ENCODE measurements around the gene VOPP1. TPM values are rescaled to one million over a fixed set of nuclear protein-coding genes. Genes with fewer than 3 reads are reported as not detected.

VOPP1 gene
- total RNA-seq, 1 donor from 2014 or later, result 50.7 TPM

GRCh38 chr7:55550841-55551537, 21.3 kb downstream of the VOPP1 start:
- TF ChIP-seq CTCF (conservative IDR thresholded peaks at IDR 0.05), result no peak
- Mint-ChIP-seq H3K4me3 (no peak overlapping the region), H3K36me3 (ENCODE audit: low read depth) (no peaks in the 10 kb centered on the region), H3K27ac (ENCODE audit: unreplicated experiment) (no peak overlapping the region), H3K27me3 (ENCODE audit: low read depth) (no peaks in the 10 kb centered on the region), H3K9me3 (no peaks in the 10 kb centered on the region), H3K4me1 (peaks cover 32% of the 10 kb centered on the region)
- DNase-seq (ENCODE audit: low read depth, low spot score), result no peak

- H3K4me1 Mint-ChIP-seq, result peaks cover 23% of the 10 kb centered on the region
- no peak overlapping the region for H3K27ac Mint-ChIP-seq (ENCODE audit: unreplicated experiment)
- TF ChIP-seq CTCF (conservative IDR thresholded peaks at IDR 0.05), result no peak
- no peaks in the 10 kb centered on the region for H3K36me3 Mint-ChIP-seq (ENCODE audit: low read depth)
- DNase-seq (ENCODE audit: low read depth, low spot score), result no peak
- H3K9me3 Mint-ChIP-seq, result no peaks in the 10 kb centered on the region
- no peak overlapping the region for H3K4me3 Mint-ChIP-seq
- no peaks in the 10 kb centered on the region for H3K27me3 Mint-ChIP-seq (ENCODE audit: low read depth)
Observed at GRCh38 chr7:55550010-55550663, 22.2 kb downstream of the VOPP1 start.

- Mint-ChIP-seq H3K9me3 (no peaks in the 10 kb centered on the region), H3K27ac (ENCODE audit: unreplicated experiment) (no peak overlapping the region)
Observed at GRCh38 chr7:55549457-55549856, 22.8 kb downstream of the VOPP1 start.

GRCh38 chr7:55548295-55548731, 24.0 kb downstream of the VOPP1 start:
- Mint-ChIP-seq H3K27me3 (ENCODE audit: low read depth) (no peaks in the 10 kb centered on the region), H3K27ac (ENCODE audit: unreplicated experiment) (no peak overlapping the region), H3K9me3 (peaks cover under 1% of the 10 kb centered on the region), H3K4me3 (no peak overlapping the region), H3K4me1 (peaks cover 10% of the 10 kb centered on the region), H3K36me3 (ENCODE audit: low read depth) (peaks cover 8% of the 10 kb centered on the region)
- TF ChIP-seq CTCF (conservative IDR thresholded peaks at IDR 0.05), result no peak
- DNase-seq (ENCODE audit: low read depth, low spot score), result no peak

More at GRCh38 chr7:55549457-55549856, 22.8 kb downstream of the VOPP1 start:
- TF ChIP-seq CTCF (conservative IDR thresholded peaks at IDR 0.05), result no peak
- Mint-ChIP-seq H3K36me3 (ENCODE audit: low read depth) (peaks cover under 1% of the 10 kb centered on the region), H3K27me3 (ENCODE audit: low read depth) (no peaks in the 10 kb centered on the region), H3K4me3 (no peak overlapping the region), H3K4me1 (peaks cover 21% of the 10 kb centered on the region)
- DNase-seq (ENCODE audit: low read depth, low spot score), result no peak

- Mint-ChIP-seq H3K27me3 (ENCODE audit: low read depth) (no peaks in the 10 kb centered on the region), H3K36me3 (ENCODE audit: low read depth) (peaks cover 8% of the 10 kb centered on the region), H3K9me3 (peaks cover 2% of the 10 kb centered on the region), H3K4me3 (no peak overlapping the region), H3K27ac (ENCODE audit: unreplicated experiment) (no peak overlapping the region), H3K4me1 (peaks cover 10% of the 10 kb centered on the region)
- TF ChIP-seq CTCF (conservative IDR thresholded peaks at IDR 0.05), result no peak
- no peak for DNase-seq (ENCODE audit: low read depth, low spot score)
Observed at GRCh38 chr7:55546814-55547213, 25.5 kb downstream of the VOPP1 start.
